GM21367 (cell line): ENCODE results near the gene SFT2D2.
"Not testable (repeated sequence)": the region's sequence is repeated elsewhere in the genome, so short reads cannot be mapped to it uniquely, and the experiment has no call there.

Experiments used
- ATAC-seq: cut with Tn5 transposase; IDR thresholded peaks from one replicate; pipeline ENCODE4 v1.9.1; 2021; ENCODE audit not compliant: unreplicated experiment

Gene SFT2D2

DNA sequence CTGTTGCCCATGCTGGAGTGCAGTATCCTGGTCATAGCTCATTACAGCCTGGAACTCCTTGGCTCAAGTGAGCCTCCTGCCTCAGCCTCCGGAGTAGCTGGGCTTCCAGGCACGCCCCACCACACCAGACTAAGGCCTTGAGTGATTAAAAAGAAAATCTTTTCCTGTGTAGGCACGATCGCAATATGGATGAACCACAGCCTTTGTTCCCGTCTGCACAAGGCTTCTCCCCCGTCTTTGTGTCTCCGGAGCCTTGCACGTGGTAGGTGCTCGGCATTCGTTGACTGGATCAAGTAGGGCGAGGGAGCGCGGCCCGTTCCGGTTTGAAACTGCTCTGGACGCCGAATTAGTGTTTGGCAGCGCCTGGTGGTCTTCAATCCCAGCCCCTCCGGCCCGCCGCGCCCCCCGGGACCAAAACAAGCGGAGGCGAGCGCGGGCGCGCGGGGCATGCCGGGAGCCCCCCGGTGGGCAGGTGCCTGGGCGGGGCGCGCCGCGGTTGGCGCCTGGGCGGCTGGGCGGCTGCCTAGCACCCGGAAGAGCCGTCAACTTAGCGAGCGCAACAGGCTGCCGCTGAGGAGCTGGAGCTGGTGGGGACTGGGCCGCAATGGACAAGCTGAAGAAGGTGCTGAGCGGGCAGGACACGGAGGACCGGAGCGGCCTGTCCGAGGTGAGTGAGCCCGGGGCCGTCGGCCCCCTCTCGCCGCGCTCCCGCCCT, at the start of gene SFT2D2:
Gene SFT2D2 (plus strand): TSS at position 529 of the 715 bp plus-strand sequence. CDS start 76 bp downstream, at position 605.
- ATAC-seq, result peak; percentile 71

DNA sequence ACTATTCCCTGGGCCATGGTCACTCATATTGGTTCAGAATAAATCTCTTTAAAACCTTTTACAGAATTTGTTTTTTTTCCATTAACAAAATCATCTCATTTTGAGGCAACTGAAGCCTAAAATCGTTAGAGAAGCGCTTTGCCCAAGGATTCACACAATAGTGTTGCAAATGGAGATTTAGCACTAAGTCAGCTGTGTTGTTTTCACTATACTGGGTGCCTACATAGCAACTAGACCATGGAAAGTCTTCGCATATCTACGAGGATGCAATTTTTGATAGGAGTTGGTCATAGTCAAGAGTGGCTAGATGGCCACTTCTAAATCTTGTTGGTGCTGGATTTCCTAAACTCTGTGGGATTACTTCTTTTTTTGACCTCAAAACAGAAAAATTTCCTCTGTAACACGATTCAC, 47.6 kb upstream of the SFT2D2 start:
- ATAC-seq, result no peak

DNA sequence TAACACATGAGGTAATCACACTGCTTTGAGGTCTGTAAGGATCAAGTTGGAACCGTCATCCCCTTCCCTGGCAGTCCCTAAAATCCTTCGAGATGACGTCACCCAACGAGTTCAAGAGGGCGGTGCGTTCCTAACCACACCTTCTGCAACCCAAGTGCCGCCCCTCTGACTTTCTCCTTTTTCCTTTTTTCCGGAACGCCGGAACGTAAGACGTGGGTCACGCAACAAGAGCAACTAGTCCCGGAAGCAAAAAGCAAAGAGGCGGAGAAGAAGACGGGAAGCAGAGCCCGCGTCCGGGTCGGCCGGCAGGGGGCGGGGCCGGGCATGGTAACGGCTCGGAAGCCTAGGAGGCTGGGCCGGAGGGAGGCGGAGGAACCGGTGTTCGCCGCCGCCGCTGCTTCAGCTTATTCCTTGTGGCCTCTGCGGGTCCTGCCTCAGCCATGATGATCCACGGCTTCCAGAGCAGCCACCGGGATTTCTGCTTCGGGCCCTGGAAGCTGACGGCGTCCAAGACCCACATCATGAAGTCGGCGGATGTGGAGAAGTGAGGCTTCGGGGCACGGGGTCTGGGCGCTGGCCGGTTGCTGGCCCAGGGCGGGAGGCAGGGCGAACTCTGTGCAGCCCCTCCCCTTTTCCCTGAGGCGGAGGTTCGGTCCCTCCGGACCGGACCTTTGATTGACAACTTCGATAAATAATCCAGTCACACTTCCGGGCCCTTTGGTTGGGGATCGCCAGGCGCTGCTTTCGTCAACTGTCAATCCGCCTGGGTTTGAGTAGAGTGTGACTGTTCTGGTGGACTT, 47.0 kb upstream of the SFT2D2 start, which contains the start of gene TIPRL:
Gene TIPRL (plus strand): TSS at position 325 of the 800 bp plus-strand sequence. CDS start 116 bp downstream, at position 441.
- ATAC-seq, result peak; percentile 88

DNA sequence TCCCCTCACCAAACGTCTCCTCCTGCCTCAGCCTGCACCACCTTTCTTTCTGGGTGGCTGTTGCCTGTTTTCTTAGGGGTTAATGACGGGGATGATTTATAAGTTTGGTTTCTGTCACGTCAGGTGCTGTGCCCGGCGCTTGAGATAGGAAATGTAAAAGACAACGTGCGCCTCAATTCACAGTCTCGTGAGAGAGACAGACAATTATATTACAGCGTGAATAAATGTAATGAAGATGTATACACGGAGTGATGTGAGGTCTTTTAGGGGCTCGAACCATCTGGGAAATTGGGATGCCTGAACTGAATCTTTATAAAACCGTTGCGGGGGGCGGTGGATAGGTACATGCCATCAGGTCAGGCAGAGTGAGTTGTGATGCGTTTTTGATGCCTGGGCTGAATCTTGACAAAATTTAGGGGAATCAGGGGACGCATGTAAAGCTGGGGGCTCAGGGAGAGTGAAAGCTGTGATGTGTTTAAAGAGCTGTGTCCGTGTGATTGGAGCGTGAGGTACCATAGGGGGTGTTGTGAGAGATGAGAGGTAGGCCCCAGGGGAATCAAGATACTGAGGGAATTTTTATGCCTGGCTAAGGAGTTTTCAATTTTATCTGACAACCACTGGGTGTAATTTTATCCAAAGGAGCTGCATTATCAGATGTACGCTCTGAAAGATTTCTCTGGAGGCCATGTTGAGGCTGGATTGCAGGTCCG, 46.2 kb upstream of the SFT2D2 start:
- no peak for ATAC-seq

DNA sequence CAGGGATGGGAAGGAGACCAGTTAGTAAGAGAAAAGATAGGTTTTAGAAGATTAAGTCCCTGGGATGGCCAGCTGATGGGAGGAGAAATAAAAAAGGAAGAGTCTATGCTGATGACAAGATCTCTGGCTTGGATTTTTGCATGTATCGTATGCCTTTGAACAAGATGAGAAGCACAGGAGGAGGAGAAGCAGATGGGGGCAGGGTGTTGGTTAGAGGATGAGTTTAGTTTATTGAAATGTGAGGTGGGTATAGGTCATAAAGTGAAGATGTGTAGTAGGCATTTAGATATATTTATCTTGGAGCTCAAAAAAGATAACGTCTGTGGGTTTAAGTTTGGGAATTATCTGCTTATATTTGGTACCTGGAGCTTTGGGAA, 45.7 kb upstream of the SFT2D2 start:
- ATAC-seq, result no peak

DNA sequence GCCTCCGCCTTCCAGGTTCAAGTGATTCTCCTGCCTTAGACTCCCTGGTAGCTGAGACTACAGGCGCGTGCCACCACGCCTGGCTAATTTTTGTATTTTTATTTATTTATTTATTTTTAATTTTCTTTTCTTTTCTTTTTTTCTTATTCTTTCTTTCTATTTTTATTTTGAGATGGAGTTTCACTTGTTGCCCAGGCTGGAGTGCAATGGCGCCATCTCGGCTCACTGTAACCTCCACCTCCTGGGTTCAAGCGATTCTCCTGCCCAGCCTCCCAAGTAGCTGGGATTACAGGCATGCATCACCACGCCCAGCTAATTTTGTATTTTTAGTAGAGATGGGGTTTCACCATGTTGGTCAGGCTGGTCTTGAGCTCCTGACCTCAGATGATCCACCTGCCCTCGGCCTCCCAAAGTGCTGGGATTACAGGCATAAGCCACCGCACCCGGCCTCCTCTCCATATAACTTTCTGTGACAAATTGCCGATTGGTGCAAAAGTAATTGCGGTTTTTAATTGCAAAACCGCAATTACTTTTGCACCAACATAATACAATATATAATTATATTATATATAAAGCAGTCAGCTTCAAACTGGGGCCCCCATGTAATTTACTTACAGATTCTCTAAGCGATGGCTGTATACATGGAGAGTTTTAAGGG, 44.6 kb upstream of the SFT2D2 start:
- not testable (repeated sequence) for ATAC-seq

DNA sequence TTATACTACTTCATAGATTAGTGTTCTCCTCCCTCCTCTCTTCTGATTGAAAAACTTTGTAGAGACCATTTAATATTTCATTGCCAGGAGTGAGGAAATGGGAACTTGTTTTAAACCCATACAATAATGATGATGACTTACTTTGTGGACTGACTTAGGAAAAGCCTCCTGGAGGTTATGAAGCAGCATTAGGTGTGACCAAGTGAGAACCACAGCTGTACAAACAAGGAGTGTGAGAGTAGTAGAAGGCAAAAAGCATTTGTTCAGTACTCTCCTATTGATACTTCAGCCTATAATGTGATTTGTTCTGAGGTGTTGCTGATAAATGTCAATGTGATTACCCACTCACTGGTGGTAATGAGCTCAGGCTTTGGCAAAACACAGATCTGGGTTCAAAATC, 38.6 kb upstream of the SFT2D2 start:
- no peak for ATAC-seq

DNA sequence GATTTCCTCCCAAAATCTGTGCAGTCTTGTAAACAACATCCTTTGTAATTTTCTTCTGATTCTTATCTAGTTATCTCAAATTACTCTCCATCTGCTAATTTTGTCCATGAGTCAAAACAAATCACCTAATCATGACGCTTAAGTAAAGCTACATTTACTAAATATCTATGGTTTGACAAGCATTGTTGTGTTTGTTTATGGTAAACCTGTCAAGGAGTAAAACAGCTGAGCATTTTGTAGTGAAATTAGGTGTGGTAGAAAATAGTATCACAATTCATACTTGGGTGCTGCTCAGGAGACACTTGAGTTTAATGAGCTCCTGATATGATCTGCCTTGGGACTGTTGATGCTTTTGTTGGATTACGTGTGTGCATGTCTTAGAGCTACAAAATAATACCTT, 35.4 kb upstream of the SFT2D2 start:
- ATAC-seq, result no peak

DNA sequence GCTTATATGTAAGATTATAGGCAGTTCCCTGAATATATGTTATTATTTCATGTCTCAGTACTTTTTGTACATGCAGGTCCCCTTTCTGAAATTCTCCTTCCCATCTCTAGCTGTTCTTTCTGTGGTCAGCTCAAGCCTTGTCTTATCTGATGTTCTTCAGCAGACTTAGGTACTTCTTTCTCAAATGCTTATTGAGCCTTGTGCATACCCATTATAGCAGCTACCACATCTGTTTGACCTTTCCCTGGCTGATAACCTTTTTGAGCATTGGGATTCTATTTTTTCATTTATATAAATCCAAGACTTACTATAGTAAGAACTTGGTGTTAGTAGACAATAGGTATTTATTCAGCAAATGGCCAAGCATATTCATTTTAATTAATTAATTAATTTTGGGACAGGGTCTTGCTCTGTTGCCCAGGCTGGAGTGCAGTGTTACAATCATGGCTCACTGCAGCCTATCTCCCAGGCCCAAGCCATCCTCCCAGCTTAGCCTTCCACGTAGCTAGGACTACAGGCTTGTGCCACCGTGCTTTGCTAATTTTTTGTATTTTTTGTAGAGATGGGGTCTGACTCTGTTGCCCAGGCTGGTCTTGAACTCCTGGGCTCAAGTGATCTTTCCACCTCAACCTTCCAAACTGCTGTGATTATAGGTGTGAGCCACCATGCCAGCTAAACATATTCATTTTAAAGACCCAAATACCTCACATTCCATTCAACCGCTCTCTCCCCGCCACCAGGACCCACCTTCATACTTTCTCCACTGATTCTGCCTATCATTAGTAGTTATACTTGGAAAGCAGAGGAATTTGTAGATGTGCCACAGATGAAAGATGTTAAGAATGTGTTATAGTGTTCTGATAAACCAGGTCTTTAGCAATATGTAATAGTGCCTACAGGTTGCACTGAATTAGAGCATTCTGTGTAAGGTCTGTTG, 30.3 kb upstream of the SFT2D2 start:
- no peak for ATAC-seq

DNA sequence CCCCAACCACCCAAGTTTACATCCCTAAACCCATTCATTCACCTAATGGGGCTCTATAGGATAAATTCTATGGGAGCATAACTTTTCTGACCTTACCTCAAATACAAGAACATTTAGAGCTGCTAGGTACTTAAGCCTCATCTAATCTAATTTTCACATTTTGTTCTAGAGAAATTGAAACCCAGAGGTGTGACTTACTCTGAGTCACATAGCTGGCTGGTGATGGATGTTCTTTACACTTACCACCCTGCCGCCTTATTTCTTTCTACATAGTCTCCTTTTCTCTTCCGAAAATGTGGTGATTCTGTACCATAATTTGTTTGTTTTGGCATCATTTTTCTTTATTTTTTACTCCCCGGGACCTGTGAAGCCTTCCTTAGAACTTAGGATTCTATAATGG, 26.7 kb upstream of the SFT2D2 start:
- ATAC-seq, result no peak

DNA sequence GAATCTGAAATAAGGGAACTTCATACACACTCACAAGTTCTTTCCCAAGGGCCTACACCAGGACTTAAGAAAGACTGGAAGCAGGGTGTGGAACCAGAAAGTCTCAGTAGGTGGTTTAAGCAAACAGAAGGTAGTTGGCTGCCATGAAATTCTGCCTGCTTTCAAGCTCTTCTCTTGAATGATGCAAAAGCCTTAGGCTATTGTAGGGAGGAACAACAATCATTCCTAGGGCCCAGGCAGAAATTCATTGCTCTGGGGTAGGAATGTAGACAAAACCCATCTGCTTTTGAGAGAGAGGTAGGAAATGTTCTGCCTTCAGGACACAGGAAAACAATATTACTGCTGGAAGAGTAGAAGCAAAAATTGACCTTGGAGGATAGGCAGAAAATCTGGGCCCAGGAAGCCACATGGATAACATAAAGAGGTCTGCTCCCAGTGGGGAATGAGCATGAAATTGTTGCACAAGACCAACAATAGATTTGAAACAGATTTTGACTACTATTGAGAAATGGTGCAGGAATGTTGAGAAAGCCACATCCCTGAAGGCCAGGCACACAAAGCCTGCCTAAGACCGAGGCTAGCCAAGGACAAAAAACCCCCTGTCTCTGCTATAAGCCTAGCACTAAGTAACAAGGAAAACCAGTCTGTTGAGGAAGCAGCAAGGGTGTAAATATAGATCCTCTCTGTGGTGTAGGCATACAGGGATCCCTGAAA, 22.7 kb upstream of the SFT2D2 start:
- ATAC-seq, result no peak

DNA sequence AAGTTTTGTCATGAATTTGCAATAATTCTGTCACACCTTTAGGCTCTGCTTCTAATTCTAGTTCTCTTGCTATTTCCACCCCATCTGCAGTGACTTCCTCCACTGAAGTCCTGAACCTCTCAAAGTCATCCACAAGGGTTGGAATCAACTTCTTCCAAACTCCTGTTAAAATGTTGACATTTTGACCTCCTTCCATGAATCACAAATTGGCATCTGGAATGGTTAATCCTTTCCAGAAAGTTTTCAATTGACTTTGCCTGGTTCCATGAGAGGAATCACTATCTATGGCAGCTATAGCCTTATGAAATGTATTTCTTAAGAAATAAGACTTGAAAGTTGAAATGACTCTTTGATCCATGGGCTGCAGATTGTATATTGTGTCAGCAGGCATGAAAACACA, 19.7 kb upstream of the SFT2D2 start:
- no peak for ATAC-seq

DNA sequence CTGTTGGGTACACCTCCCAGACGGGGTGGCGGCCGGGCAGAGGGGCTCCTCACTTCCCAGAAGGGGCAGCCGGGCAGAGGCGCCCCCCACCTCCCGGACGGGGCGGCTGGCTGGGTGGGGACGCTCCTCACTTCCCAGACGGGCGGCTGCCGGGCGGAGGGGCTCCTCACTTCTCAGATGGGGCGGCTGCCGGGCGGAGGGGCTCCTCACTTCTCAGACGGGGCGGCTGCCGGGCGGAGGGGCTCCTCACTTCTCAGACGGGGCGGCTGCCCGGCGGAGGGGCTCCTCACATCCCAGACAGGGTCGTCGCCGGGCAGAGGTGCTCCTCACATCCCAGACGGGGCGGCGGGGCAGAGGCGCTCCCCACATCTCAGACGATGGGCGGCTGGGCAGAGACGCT, 18.1 kb upstream of the SFT2D2 start:
- not testable (repeated sequence) for ATAC-seq

DNA sequence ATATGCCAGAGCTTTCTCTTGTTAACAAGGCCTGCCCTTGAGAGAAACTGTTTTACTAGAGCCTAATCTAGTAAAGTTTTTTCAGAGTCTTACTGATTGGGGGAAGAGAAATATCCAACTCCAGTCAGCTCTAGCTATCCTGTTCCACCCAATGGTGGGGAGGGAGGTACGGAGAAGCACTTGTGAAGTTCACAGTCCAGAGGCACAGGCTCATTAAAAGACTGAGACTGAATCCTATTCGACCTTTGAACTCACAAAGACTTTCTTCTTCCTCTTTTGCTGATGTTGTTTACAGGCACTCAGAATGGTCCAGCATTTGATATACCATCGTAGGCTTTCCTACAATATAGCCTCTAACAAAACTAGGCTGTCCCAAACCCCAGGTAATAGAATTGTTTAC, 15.5 kb upstream of the SFT2D2 start:
- ATAC-seq, result no peak

DNA sequence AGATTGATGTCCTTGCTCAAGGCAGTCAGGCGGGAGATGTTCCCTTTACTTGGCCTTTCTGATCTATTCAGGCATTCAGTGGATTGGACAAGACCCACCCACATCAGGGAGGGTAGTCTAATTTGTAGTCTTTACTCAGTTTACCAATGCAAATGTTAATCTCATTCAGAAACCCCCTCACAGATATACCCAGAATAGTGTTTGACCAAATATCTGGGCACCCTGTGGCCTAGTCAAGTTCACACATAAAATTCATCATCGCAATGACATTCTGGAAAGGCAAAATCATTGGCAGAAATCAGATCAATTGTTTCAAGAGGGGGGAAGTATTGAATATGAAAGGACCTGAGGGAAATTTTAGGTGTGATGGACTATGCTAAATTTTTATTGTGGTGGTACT, 12.5 kb upstream of the SFT2D2 start:
- no peak for ATAC-seq

DNA sequence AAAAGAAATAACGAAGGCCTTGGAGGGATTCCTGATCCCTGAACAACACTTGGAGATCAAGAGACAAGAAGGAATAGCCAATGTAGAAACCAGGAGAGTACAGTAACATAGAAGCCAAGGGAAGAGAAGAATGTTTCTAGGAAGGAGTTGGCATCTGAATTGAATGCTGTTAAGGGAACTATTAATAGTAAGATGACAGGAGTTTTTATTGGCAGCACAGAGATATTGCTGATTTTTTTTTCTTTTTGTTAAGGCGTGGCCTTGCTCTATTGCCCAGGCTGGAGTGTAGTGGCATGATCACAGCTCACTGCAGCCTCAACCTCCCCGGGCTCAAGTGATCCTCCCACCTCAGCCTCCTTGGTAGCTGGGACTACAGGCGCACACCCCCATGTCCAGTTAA, 9.6 kb upstream of the SFT2D2 start:
- no peak for ATAC-seq

DNA sequence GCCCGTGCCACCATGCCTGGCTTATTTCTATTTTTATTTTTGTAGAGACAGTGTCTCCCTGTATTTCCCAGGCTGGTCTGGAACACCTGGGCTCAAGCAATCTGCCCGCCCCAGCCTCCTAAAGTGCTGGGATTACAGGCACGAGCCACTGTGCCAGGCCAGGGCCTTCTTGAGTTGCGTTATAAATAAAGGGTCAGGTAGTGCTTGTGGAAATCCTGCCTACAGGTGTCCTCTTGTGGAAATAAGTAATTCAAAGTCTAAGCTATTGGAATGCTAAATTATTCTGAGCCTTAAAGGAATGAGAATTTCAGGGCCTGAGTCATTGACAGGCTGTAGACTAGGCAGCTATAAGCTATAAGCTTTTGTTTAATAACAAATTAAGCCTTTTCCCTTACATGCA, 8.1 kb upstream of the SFT2D2 start:
- ATAC-seq, result no peak

DNA sequence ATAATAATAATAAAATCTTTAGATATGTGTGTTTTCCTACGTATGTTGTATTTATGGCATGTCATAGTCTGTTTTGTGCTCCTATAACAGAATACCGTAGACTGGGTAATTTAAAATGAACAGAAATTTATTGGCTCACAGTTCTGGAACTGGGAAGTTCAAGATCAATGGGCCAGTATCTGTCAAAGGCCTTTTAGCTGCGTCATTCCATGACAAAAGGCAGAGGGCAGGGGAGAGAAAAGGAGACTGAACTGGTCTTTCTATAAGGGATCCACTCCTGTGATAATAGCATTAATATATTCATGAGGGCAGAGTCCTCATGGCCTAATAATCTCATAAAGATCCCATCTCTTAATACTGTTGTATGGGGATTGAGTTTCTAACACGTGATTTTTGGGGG, 7.1 kb upstream of the SFT2D2 start:
- ATAC-seq, result no peak

DNA sequence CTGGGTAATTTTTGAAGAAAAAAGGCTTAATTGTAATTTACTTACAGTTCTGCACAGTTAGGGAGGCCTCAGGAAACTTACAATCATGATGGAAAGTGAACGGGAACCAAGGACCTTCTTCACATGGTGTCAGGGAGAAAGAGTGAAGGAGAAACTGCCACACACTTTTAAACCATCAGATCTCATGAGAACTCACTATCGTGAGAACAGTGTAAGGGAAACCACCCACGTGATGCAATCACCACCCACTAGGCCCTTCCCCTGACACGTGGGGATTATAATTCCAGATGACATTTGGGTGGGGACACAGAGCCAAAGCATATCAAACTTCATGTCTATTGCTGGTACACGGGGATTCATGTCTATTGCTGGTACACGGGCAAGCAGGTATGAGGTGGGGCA, 5.3 kb upstream of the SFT2D2 start:
- no peak for ATAC-seq

DNA sequence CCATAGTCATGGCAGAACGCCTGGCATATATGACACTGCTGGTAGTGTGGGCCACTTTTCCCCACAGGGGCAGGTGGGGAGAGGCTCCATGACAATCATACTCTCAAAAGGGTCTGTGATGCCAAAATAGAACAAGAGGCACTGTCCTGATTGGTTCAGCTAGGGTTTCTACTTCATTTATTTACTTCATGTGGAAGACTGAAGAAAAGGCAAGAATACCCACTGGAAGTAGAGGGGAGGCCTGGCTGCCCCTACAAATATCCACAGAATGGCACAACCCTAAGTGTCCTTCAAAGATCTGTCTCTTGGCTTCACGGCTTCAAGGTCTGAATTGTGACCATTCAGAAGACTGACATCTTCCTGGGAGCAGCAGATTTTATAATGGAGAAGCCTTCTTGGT, 4.5 kb upstream of the SFT2D2 start:
- ATAC-seq, result no peak
